BLaER1 (cell line): ENCODE measurements around the gene EEF1AKMT3.

ENCODE experiments used
- H3K27ac ChIP-seq: shearing (Covaris generic); formaldehyde crosslinking; 2 replicates; pipeline ENCODE4 v1.8.1; 2022
- H3K27me3 ChIP-seq: shearing (Covaris generic); formaldehyde crosslinking; 2 replicates; pipeline ENCODE4 v1.8.1; 2022
- H3K36me3 ChIP-seq: shearing (Covaris generic); formaldehyde crosslinking; 2 replicates; pipeline ENCODE4 v1.8.1; 2022
- H3K4me1 ChIP-seq: shearing (Covaris generic); formaldehyde crosslinking; 2 replicates; pipeline ENCODE4 v1.8.1; 2022
- H3K4me2 ChIP-seq: shearing (Covaris generic); formaldehyde crosslinking; 2 replicates; pipeline ENCODE4 v1.8.1; 2022
- H3K4me3 ChIP-seq: shearing (Covaris generic); formaldehyde crosslinking; 2 replicates; pipeline ENCODE4 v1.8.1; 2022
- H3K9ac ChIP-seq: shearing (Covaris generic); formaldehyde crosslinking; 2 replicates; pipeline ENCODE4 v1.8.1; 2022
- H3K9me3 ChIP-seq: shearing (Covaris generic); formaldehyde crosslinking; 2 replicates; pipeline ENCODE4 v1.8.1; 2022
- H4K20me1 ChIP-seq: shearing (Covaris generic); formaldehyde crosslinking; 2 replicates; pipeline ENCODE4 v1.8.1; 2022
- Cebpa-rat ChIP-seq: shearing (Covaris generic); IDR thresholded peaks from 2 replicates; pipeline ENCODE4 v1.8.1; 2022

EEF1AKMT3 gene

DNA sequence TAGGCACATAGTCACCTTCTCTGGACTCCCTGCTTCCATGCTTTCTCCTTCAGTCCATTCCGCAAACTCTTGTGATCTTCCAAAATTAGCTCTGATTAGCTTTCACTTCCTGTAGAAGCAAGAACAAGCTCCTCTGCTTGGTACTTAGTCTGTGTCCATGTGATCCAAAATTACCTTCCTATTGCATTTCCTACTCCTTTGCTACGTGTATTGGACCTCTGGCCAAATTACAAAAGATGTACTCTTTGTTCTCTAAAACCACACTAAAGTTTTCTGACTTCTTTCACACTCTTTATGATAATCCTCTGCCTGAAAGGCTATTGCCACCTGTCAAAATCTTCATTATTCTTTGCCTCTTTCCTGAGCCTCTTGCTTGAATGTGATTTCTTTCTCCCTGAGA is 9.4 kb downstream of the EEF1AKMT3 start:
- Histone ChIP-seq H3K9ac (0 out of 2 replicates have a peak overlapping the region, but pooled peaks have one; percentile 9), H3K9me3 (no peaks in the 10 kb centered on the region), H3K36me3 (peaks cover 49% of the 10 kb centered on the region), H3K27ac (peak overlapping the region; percentile 35; the same call in 1 of the 2 replicates), H3K27me3 (no peaks in the 10 kb centered on the region), H3K4me3 (no peak overlapping the region), H3K4me2 (peak overlapping the region; percentile 67), H4K20me1 (peaks cover 26% of the 10 kb centered on the region), H3K4me1 (peaks cover 35% of the 10 kb centered on the region)
- TF ChIP-seq Cebpa-rat, result no peak

- Histone ChIP-seq H4K20me1 (peaks cover 30% of the 10 kb centered on the region), H3K4me2 (peak overlapping the region; percentile 67), H3K36me3 (peaks cover 53% of the 10 kb centered on the region), H3K9me3 (no peaks in the 10 kb centered on the region), H3K27me3 (no peaks in the 10 kb centered on the region), H3K4me1 (peaks cover 35% of the 10 kb centered on the region), H3K4me3 (peak overlapping the region; percentile 92), H3K9ac (no peak overlapping the region), H3K27ac (0 out of 2 replicates have a peak overlapping the region, but pooled peaks have one; percentile 35)
- TF ChIP-seq Cebpa-rat, result no peak
Observed at GRCh38 chr12:57782243-57782607, 9.8 kb downstream of the EEF1AKMT3 start.

DNA sequence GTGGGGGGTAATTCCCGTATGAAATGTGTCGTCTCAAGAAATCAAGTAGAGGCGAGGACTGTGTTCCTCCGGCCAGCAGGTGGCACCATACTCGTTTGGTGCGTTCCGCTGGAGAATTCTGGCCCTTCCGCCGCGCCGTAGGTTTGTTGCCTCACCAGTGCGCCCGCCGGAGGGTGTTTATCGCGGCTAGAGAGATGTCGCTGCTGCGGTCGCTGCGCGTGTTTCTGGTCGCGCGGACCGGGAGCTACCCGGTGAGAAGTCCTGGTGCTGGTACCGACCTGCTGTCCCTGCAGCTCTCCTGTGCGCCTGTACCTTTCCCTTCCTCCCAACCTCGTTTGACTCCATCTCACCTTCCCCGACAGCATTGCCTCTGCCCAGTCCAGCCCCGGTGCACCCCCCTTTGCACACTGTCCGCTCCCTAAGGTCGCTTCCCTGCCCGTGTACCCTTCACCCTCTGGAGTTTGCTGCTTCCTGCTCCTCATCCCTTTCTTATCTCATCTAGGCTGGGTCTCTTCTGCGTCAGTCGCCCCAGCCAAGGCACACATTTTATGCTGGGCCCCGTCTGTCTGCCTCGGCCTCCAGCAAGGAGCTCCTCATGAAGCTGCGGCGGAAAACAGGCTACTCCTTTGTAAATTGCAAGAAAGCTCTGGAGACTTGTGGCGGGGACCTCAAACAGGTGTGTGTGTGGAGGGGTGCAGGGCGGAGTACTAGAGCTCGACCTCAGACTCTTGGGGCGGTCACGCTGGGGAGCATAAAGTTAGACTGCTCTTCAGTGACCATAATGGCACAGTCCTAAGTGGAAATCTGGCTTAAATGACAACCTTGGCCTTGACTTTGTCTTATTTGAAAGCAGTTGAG is 10.4 kb downstream of the EEF1AKMT3 start, which contains the start of gene TSFM:
Gene TSFM, plus strand, starts transcription at position 180 of the 858 bp plus-strand sequence. Its CDS starts 15 bp downstream, at position 195.
- peaks cover 59% of the 10 kb centered on the region for H3K36me3 ChIP-seq
- peak within 1 kb of the TSS; percentile 92 for H3K4me2 ChIP-seq
- H3K4me1 ChIP-seq, result peaks cover 35% of the 10 kb centered on the region
- no peaks in the 10 kb centered on the region for H3K9me3 ChIP-seq
- H3K27ac ChIP-seq, result peak within 1 kb of the TSS; percentile 83
- H3K9ac ChIP-seq, result peak within 1 kb of the TSS; percentile 92
- peak within 1 kb of the TSS; percentile 92 for H3K4me3 ChIP-seq
- peaks cover 36% of the 10 kb centered on the region for H4K20me1 ChIP-seq
- H3K27me3 ChIP-seq, result no peaks in the 10 kb centered on the region
- TF ChIP-seq Cebpa-rat, result peak; percentile 69; the same call in 1 of the 2 replicates

- Histone ChIP-seq H4K20me1 (peaks cover 36% of the 10 kb centered on the region), H3K4me2 (peak overlapping the region; percentile 92), H3K27me3 (no peaks in the 10 kb centered on the region), H3K9me3 (no peaks in the 10 kb centered on the region), H3K9ac (peak overlapping the region; percentile 92), H3K4me1 (peaks cover 35% of the 10 kb centered on the region), H3K36me3 (peaks cover 63% of the 10 kb centered on the region), H3K27ac (peak overlapping the region; percentile 83), H3K4me3 (peak overlapping the region; percentile 92)
- no peak for TF ChIP-seq Cebpa-rat
Observed at GRCh38 chr12:57783466-57783801, 11.0 kb downstream of the EEF1AKMT3 start.

DNA sequence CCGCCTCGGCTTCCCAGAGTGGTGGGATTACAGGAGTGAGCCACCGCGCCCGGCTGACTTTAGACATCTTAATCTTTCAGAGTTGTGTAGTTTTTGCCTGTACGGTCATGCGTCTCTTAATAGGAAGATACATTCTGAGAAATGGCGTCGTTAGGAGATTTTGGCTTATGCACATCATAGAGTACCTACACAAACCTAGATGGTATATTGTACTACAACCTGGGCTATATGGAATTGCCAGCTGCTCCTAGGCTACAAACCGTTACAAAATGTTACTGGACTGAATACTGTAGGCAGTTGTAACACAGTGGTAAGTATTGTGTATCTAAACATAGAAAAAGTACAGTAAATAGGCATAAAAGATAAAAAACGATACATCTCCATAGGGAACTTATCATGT is 11.4 kb downstream of the EEF1AKMT3 start:
- peak overlapping the region; percentile 92; the same call in 1 of the 2 replicates for H3K9ac ChIP-seq
- H3K27ac ChIP-seq, result no peak overlapping the region
- no peaks in the 10 kb centered on the region for H3K27me3 ChIP-seq
- H3K36me3 ChIP-seq, result peaks cover 63% of the 10 kb centered on the region
- TF ChIP-seq Cebpa-rat, result no peak
- peaks cover 35% of the 10 kb centered on the region for H3K4me1 ChIP-seq
- H3K4me3 ChIP-seq, result peak overlapping the region; percentile 92
- peak overlapping the region; percentile 92 for H3K4me2 ChIP-seq
- peaks cover 40% of the 10 kb centered on the region for H4K20me1 ChIP-seq
- H3K9me3 ChIP-seq, result no peaks in the 10 kb centered on the region

DNA sequence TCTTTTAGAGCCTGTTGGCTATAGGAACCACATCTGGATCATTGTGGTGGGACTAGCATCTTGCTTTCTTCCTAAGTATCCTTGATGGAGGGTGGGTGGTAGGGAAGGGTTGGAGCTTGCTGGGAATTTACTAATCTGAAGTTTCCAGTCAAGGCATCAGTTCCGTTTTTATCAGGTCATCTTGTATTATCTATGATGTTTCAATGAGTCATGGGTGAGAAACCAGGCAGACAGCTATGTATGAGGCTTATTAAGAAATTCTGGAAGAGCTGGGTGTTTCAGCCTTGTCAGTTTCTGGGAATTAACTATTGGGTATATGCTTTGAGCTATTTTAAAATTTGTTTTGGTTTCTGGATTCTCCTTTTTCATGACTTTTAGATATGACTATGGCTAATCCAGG is 21.5 kb downstream of the EEF1AKMT3 start:
- Histone ChIP-seq H3K27me3 (no peaks in the 10 kb centered on the region), H3K27ac (no peak overlapping the region), H3K36me3 (peaks cover 98% of the 10 kb centered on the region), H3K4me1 (no peaks in the 10 kb centered on the region), H3K4me3 (no peak overlapping the region), H4K20me1 (peaks cover 38% of the 10 kb centered on the region; the same call in 1 of the 2 replicates), H3K4me2 (no peak overlapping the region), H3K9ac (no peak overlapping the region), H3K9me3 (no peaks in the 10 kb centered on the region)
- TF ChIP-seq Cebpa-rat, result no peak

DNA sequence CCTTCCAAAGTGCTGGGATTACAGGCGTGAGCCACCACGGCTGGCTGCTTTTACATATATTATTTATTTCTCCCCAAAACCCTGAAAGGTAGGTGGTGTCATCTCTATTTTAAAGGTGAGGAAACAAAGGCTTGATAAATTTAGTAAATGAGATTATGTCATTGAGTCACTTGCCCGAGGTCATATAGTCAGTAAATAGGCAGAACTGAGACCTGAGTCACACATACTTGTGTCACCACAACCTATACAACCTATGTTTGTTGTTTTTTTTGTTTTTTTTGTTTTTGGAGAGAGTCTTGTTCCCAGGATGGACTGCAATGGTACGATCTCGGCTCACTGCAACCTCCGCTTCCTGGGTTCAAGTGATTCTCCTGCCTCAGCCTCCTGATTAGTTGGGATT is 22.9 kb downstream of the EEF1AKMT3 start:
- Histone ChIP-seq H3K27me3 (no peaks in the 10 kb centered on the region), H3K4me1 (no peaks in the 10 kb centered on the region), H3K9me3 (no peaks in the 10 kb centered on the region), H3K27ac (no peak overlapping the region), H3K9ac (no peak overlapping the region), H3K36me3 (peaks cover 99% of the 10 kb centered on the region), H3K4me3 (no peak overlapping the region), H3K4me2 (no peak overlapping the region), H4K20me1 (peaks cover 26% of the 10 kb centered on the region; the same call in 1 of the 2 replicates)
- no peak for TF ChIP-seq Cebpa-rat

- Histone ChIP-seq H3K9ac (no peak overlapping the region), H3K4me2 (no peak overlapping the region), H3K9me3 (no peaks in the 10 kb centered on the region), H3K36me3 (peaks cover 99% of the 10 kb centered on the region), H3K27ac (no peak overlapping the region), H3K27me3 (no peaks in the 10 kb centered on the region), H3K4me1 (no peaks in the 10 kb centered on the region), H4K20me1 (peaks cover 9% of the 10 kb centered on the region; the same call in 1 of the 2 replicates), H3K4me3 (no peak overlapping the region)
- no peak for TF ChIP-seq Cebpa-rat
Observed at GRCh38 chr12:57796996-57797395, 24.6 kb downstream of the EEF1AKMT3 start.

GRCh38 chr12:57797933-57798332 is 25.5 kb downstream of the EEF1AKMT3 start:
- Histone ChIP-seq H3K4me2 (no peak overlapping the region), H3K27me3 (no peaks in the 10 kb centered on the region), H3K4me3 (no peak overlapping the region), H3K4me1 (no peaks in the 10 kb centered on the region), H3K36me3 (peaks cover 99% of the 10 kb centered on the region), H3K27ac (no peak overlapping the region), H4K20me1 (peaks cover 6% of the 10 kb centered on the region; the same call in 1 of the 2 replicates), H3K9ac (no peak overlapping the region), H3K9me3 (no peaks in the 10 kb centered on the region)
- no peak for TF ChIP-seq Cebpa-rat

DNA sequence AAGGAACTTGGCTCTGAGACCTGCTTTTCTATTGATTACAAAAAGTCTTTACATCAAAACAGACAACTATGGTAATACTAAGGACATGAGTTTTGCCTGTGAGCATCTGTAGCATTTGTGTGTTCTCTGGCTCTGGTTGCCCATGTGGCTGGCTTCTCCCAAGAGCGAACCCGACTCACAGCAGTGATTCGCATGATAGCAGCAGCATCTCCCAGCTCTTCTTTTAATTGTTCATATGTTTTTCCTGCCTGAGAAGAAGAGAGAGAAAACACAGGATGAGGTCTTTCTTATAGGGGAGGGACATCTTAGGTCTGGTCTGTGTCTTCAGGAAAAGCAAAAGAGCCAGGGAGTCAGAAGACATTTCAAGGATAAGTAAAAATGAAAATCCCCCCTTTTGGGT is 28.6 kb downstream of the EEF1AKMT3 start:
- H3K4me3 ChIP-seq, result no peak overlapping the region
- no peak overlapping the region for H3K4me2 ChIP-seq
- H4K20me1 ChIP-seq, result peaks cover 6% of the 10 kb centered on the region; the same call in 1 of the 2 replicates
- H3K27me3 ChIP-seq, result no peaks in the 10 kb centered on the region
- no peaks in the 10 kb centered on the region for H3K4me1 ChIP-seq
- peaks cover 84% of the 10 kb centered on the region for H3K36me3 ChIP-seq
- no peak for TF ChIP-seq Cebpa-rat
- no peaks in the 10 kb centered on the region for H3K9me3 ChIP-seq
- no peak overlapping the region for H3K27ac ChIP-seq
- no peak overlapping the region for H3K9ac ChIP-seq
